ENCODE measurements around the gene POM121C. TPM values are rescaled to one million over a fixed set of nuclear protein-coding genes. Genes with fewer than 3 reads are reported as not detected.
"Not testable (repeated sequence)": the region's sequence is repeated elsewhere in the genome, so short reads cannot be mapped to it uniquely, and the experiment has no call there.

Gene POM121C
- total RNA-seq, 2 donors from 2014 or later = 20.4 to 39.8 TPM

DNA sequence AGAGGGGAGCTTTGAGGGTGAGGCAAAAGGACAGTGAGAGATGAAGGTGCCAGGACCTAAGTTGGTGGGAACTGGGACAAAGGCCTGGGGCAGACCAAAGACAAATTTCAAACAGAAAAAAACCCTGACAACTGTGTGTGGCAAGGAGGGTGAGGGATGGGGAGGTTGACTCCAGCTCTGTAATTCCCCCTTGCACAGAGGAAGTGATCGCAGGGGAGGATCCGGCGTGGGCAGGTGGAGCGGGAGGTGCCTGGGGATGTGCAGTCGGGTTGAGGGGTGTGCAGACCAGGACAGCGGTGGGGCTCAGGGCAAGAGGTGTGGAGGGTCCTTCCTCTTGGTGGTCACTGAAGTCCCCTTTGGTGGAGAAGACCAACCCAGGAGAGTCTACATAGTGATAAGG lies 85.5 kb downstream of the POM121C start:
- H3K9me3 ChIP-seq; H3K27me3 ChIP-seq (replicated peaks; ENCODE audit: insufficient read depth); H3K4me3 ChIP-seq; DNase-seq (ENCODE audit: low spot score); H3K4me1 ChIP-seq (replicated peaks); H3K36me3 ChIP-seq; intact Hi-C loops (cut with DNase I); H3K27ac ChIP-seq: not testable (repeated sequence)
- no CpG with 5 or more reads among the region's 6 CpGs for WGBS

DNA sequence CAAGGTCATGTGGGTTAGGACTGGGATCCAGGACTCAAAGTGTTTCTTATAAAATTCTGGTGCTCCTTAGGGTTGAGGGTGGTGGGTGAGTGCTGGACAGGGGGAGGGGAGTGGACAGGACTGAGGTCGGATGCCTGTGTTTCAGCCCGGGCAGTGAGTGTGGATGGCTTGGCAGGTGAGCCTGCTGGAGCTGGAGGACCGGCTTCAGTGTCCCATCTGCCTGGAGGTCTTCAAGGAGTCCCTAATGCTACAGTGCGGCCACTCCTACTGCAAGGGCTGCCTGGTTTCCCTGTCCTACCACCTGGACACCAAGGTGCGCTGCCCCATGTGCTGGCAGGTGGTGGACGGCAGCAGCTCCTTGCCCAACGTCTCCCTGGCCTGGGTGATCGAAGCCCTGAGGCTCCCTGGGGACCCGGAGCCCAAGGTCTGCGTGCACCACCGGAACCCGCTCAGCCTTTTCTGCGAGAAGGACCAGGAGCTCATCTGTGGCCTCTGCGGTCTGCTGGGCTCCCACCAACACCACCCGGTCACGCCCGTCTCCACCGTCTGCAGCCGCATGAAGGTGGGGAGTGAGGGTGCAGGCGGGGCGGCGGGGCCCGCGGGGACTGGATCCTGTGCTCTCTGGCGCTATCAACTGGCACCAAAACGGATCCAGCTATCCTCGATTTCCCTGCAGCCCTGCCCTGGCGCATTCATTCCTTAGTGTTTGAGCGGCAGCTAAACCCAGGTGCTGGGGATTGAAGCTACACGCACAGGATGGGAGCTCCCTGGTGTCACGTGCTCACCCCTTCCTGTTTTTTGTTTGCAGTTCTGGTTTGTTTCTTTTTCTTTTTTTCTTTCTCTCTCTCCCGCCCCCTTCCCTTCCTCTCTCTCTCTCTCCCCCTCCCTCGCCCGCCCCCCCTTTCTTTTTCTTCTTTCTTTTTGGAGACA lies 87.1 kb downstream of the POM121C start:
- H3K4me1 ChIP-seq (replicated peaks); intact Hi-C loops (cut with DNase I); H3K27ac ChIP-seq; H3K4me3 ChIP-seq; H3K9me3 ChIP-seq; DNase-seq (ENCODE audit: low spot score); H3K27me3 ChIP-seq (replicated peaks; ENCODE audit: insufficient read depth); H3K36me3 ChIP-seq: not testable (repeated sequence)
- WGBS = no CpG with 5 or more reads among the region's 34 CpGs

DNA sequence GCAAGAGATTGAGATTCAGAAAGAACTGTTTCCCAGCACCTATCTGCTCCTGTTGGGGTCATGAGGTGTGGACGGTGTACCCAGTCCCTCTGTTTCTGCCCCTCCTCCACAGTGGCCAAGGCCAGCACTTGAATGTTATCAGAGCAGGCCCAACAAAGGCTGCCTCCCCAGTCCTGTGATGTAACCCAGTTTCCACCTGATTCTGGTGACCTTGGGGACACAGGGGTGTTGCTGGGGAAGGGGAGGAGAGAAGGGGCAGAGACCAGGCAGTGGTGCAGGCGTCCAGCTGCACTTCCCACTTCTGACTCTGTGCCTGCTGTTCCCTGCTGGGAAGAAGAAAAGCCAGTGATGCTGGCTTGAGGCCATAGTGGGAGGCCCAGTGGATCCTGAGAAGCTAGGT lies 88.2 kb downstream of the POM121C start:
- H3K27me3 ChIP-seq (replicated peaks; ENCODE audit: insufficient read depth); H3K27ac ChIP-seq; intact Hi-C loops (cut with DNase I); DNase-seq (ENCODE audit: low spot score); H3K4me3 ChIP-seq; H3K36me3 ChIP-seq; H3K4me1 ChIP-seq (replicated peaks); H3K9me3 ChIP-seq: not testable (repeated sequence)
- WGBS = no CpG with 5 or more reads among the region's 2 CpGs

DNA sequence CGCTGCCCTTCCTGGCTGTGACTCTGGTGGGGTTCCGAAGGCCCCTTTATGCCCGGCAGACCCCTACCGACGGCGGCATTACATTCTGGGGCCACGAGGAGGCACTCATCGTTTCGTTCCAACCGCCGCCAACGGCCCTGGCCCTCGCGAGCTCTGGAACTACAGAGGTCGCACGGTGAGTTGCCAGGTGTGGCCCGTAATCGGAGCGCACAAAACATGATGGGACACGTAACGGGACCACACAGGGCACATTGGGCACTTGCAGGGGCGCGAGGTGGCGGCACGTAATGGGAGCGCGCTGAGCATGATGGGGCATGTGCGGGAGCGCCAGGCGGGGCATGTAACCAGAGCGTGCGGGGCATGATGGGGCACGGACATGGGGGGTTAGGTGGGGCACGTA lies 90.8 kb downstream of the POM121C start, which contains the start of gene TRIM73:
TRIM73 (plus strand) TSS at position 301 of the 400 bp plus-strand sequence. CDS start 3,305 bp downstream, outside the sequence.
- not testable (repeated sequence) for DNase-seq (ENCODE audit: low spot score)

DNA sequence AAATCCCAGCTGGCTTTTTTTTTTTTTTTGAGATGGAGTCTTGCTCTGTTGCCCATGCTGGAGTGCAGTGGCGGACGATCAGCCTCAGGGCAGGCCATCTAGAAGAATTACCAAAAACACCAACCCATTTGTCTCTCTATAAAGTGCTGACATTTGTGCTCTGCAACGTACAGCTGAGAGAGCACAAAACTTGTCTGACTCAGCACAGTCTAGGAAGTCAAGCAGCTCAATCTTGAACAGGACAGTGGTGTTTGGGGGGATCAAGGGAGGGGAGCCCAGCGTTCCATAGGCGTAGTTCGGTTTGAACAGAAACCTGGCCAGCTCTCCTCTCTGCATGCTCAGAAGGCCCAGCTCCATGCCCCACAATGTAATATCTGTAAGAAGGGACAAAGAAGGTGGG lies 92.9 kb downstream of the POM121C start:
- H3K4me3 ChIP-seq; H3K27ac ChIP-seq; intact Hi-C loops (cut with DNase I); H3K27me3 ChIP-seq (replicated peaks; ENCODE audit: insufficient read depth); H3K36me3 ChIP-seq; H3K9me3 ChIP-seq; H3K4me1 ChIP-seq (replicated peaks); DNase-seq (ENCODE audit: low spot score): not testable (repeated sequence)
- no CpG with 5 or more reads among the region's 6 CpGs for WGBS

More for the DNA sequence above, 90.8 kb downstream of the POM121C start, which contains the start of gene TRIM73:
- H3K4me3 ChIP-seq; H3K27ac ChIP-seq; H3K36me3 ChIP-seq; H3K9me3 ChIP-seq; H3K4me1 ChIP-seq (replicated peaks); intact Hi-C loops (cut with DNase I); H3K27me3 ChIP-seq (replicated peaks; ENCODE audit: insufficient read depth): not testable (repeated sequence)
- 80% methylated on average over 1 of the region's 34 CpGs for WGBS

DNA sequence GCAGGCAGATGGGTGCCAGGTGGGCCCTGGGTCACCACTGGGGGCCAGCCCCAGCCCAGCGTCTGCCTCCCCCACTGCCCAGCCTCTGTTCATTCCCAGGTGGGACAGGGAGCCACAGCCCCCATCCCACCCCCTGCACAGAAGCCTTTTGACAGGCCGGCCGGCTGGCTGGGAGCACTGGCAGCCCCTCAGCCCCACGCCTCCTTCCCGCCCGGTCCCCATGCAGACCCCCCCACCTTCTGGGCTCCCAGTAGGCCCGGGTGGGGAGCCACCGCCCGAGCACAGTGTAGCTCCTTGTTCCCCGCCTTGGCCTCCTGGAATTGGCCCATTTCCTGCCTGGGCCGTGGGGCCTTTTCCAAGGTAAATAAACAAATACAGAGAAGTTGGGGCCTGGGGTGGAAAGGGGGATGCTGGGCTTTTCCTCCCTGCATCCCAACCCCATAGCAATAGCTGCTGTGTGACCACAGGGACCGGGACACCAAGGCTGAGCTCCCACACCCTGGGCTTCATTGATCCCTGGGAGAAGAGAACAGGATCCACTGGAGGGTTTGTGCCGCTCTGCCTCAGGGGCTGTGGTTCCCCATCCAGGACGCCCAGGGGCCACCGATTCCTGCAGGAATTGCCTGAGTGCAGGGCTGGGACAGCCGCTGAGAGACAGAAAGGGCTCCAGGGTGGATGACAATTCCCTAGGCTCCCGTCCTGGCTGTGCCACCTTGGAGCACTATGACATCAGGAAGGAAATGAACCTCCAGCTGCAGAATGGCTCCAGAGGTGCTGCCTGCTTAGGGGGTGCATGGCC lies 111.4 kb downstream of the POM121C start:
- H3K36me3 ChIP-seq; H3K27ac ChIP-seq; H3K27me3 ChIP-seq (replicated peaks; ENCODE audit: insufficient read depth); H3K4me1 ChIP-seq (replicated peaks); H3K4me3 ChIP-seq; intact Hi-C loops (cut with DNase I); DNase-seq (ENCODE audit: low spot score); H3K9me3 ChIP-seq: not testable (repeated sequence)
- WGBS = no CpG with 5 or more reads among the region's 17 CpGs

DNA sequence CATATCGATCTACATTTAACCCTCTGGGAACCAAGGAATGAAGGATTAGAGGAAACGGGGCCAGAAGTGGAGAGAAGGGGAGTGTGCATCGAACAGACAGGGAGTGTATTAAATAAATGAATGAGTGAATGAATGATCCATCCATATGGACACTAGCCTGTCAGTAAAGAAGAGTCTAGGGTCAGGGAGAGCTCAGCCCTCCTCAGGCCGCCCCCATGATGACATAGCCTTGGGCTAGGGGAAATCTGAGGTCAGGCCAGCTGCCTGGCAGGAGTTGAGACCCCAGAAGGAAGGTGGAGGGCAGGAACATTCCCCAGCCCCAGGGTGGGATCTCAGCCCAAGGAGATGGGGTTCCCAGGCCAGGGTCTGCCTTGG lies 112.0 kb downstream of the POM121C start:
- DNase-seq (ENCODE audit: low spot score); H3K27me3 ChIP-seq (replicated peaks; ENCODE audit: insufficient read depth); H3K27ac ChIP-seq; H3K9me3 ChIP-seq; H3K4me1 ChIP-seq (replicated peaks); H3K4me3 ChIP-seq; intact Hi-C loops (cut with DNase I); H3K36me3 ChIP-seq: not testable (repeated sequence)
- no CpG with 5 or more reads among the region's 4 CpGs for WGBS

DNA sequence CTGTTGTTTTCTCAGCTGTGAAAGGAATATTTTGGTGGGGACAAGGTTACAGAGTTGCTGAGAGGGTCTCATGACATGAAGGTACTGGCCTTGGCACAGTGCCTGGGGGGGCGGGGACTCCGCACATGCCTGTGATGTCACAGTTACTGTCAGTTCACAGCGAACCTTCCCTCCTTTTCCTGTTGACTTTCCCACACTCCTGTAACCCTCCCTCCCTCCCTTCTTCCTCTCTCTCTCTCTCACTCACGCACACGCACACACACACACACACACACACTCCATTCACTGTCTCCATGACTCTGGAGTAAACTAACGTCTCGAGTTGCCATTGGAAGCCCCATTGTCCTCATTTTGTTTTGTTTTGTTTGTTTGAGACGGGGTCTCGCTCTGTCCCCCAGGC lies 118.8 kb downstream of the POM121C start:
- WGBS = 51% methylated on average over 4 of the region's 9 CpGs
- not testable (repeated sequence) for H3K27me3 ChIP-seq (replicated peaks; ENCODE audit: insufficient read depth); H3K36me3 ChIP-seq

More for the DNA sequence above, 118.8 kb downstream of the POM121C start:
- H3K4me1 ChIP-seq (replicated peaks); intact Hi-C loops (cut with DNase I); H3K9me3 ChIP-seq; DNase-seq (ENCODE audit: low spot score); H3K27ac ChIP-seq; H3K4me3 ChIP-seq: not testable (repeated sequence)

Small RNA genes lying within 50 kb of the gene (small RNA-seq; reads per million reads assigned to genes)
- gene AC211429.1 (0 reads per million in 2 donors), gene RF00019 (0 reads per million in 2 donors)

Other genes starting within 250 kb of the POM121C start
- 1 to 10 TPM; 4.1 to 7.1 TPM for gene TRIM73, start 90.7 kb downstream of the POM121C start, total RNA-seq
- 1 to 10 TPM in 1 of 2 donors, not detected in 1; 1.5 TPM for gene SPDYE5, start 6.0 kb upstream of the POM121C start, total RNA-seq

Measured in prostate gland (tissue), 2 donors.